ENCODE data around the gene CFHR5.
"Not testable (repeated sequence)": the region's sequence is repeated elsewhere in the genome, so short reads cannot be mapped to it uniquely, and the experiment has no call there.

Gene CFHR5

GRCh38 chr1:197021716-197022115, 44.4 kb downstream of the CFHR5 start:
- DNase-seq = no peak

DNA sequence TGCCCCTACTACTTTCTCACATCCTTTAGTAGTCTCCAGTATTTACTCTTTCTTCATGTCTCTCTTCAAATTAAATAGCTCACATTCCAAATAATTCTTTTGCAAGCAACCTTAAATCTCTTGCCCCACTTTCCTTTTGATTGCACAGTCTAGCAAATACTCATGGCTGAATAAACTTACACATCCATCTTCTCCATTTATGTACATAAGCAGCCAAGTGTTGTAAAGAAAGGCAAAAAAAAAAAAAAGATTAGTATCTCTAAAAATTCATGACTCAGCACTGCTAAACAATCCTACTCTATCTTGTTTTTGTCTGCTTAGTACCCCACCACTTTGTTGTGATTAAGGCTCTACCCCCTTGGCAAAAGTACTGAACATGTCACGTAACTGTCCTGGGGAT, 47.1 kb downstream of the CFHR5 start:
- DNase-seq = no peak

- DNase-seq = no peak
Measured at GRCh38 chr1:197027359-197027758, 50.0 kb downstream of the CFHR5 start.

GRCh38 chr1:197029749-197030148, 52.4 kb downstream of the CFHR5 start:
- no peak for DNase-seq

DNA sequence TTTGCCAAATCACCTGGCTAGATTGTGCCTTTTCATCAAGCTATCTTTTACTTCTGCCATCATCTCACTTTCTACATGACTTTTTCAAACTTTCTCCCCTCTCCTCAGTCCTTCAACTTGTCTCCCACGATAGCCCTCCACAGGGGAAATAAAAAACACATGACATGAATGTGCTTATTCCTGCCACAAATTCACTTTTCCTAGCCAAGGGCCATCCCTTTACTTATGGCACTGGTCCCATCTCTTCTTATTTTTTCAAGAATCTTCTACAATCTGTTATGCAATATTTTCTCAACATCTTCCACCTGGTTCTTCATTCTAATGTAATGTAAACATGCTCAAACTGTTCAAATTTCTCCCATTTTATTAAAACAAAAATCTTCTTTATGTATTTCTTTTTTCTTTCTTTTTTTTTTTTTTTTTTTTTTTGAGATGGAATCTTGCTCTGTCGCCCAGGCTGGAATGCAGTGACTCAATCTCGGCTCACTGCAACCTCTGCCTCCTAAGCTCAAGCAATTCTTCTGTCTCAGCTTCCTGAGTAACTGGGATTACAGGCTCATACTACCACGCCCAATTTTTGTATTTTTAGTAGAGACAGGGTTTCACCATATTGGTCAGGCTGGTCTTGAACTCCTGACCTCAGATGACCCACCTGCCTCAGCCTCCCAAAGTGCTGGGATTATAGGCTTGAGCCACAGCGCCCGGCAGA, 57.4 kb downstream of the CFHR5 start:
- not testable (repeated sequence) for DNase-seq

DNA sequence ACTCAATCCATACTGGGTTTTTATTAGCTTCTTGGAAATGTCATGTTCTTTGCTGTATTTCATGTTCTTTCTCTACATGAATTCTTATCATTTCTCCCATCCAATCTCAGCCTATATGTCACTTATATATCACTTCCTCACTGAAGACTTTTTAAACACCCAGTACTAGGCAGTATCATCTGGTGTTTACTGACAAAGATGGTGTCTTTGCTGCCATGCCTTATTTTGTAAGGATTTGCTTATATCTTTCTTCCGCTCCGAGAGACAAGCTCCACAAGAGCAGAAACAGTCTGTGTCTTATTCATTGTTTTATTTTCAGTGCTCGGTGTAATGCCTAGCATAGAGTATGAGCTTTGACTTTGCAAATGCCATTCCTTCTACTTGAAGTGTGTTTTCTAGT, 59.5 kb downstream of the CFHR5 start:
- DNase-seq = no peak

DNA sequence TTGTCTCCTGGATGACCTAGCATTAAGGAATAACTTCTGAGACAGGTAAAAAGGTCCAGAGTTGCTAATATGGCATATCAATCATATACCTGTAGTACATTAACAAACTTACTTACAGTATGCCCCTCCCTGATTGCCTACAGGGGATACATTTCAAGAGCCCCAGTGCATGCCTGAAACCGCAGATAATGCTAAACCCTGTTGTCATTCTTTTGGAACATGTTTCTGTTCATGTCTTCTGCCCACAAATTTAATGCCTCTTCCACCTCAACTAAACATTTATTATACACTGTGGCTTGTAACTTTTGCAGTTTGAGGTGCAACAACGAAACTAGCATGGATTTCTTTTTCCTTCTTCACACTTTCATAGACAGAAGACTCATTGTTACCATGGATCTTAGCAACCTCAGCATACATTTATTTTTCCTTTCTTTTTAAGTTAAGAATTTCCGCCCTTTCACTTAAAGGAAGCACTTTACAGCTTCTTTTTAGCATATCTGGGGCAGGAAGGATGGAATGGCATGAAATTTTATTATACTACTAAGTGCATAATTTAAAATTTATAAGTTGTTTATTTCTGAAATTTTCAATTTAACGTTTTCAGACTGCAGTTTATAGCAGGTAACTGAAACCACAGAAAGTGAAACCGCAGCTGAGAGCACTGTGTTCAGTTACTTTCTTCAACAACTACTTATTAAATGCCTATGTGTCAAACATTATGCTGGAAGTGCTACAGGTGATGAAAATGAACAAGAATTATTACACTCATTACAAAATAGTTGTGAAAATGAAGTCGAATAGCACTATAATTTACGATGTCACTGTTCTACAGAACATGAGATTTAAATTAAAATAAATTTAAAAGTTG, 64.4 kb downstream of the CFHR5 start:
- DNase-seq = no peak

DNA sequence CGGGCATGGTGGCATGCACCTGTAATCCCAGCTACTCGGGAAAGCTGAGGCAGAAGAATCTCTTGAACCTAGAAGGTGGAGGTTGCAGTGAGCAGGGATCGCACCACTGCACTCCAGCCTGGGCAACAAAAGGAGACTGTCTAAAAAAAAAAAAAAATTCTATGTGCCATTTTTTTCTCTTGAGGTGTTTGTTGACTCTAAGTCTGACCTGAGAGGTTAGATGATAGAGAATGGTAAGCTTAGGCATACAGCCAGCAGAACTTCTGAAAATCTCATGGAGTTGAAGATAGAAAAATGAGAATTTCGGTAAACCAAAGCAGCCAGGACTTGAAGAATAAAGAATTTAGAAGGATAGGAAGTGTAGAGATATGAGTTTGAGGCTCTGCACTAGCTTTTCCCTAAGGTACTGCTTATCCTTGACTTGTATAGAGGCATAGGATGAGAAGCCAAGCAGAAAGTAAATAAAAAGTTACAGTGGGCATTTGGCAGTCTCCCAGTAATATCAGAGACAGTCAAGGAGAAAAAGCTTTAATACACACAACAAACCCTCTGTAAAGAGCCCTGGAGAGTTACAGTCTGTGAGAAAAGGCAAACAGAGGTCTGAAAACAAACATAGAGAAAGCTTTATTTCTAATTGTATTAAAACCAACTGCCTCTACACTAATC, 65.5 kb downstream of the CFHR5 start:
- no peak for DNase-seq

DNA sequence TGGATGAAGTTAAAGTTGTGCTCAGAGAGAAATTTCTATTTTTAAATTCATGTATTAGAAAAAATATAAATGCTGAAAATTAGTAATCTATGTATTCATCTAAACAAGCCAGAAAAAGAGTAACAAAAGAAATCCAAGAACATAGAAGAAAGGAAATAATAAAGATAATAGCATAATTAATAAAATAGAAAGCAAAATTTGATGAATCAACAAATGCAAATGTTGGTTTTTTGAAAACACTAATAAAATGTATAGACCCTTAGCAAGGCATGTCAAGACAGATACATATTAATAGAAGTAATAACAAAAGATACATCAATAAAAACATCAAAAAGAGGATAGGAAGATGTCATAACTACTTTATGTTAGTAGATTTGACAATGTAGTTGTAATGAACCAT, 71.7 kb downstream of the CFHR5 start:
- DNase-seq = no peak

Measured in cerebellar nuclear complex (tissue), 1 donor.